ENCODE measurements around the gene PDLIM1. TPM values are rescaled to one million over a fixed set of nuclear protein-coding genes. Genes with fewer than 3 reads are reported as not detected.

Gene PDLIM1
- total and polyA plus RNA-seq, 9 of the 15 experiments (the other 6 are each of a cell fraction or from before 2014, with no cell fraction given): 19.8 to 164 (median 39.1) TPM

DNA sequence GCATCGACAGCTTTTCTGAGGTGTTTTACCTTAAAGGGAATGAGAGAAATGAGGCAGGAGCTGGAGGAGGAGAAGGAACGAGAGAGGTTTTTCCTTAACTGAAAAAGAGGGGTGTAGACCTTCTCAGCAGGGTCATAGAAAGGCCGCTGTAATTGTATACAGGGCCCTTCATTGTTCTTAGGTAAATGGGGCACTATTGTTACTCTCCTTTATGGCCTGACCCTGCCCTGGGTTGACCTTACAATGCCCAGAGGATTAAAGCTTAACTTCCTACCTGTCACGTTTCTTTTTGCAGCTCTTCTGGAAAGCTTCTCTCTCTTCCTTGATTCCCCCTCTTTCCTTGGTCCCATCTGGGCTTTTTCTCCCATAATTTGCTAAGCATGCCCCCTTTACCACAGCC lies 13.7 kb upstream of the PDLIM1 start:
- BruUV-seq (replicated peaks): no TSS peak
- no peak for ATAC-seq
- H3K27ac ChIP-seq (ENCODE audit: extremely low read depth, low read depth, low read length): no peak overlapping the region; the same call in 2 of the 3 replicates
- no peaks in the 10 kb centered on the region for H3K9me3 ChIP-seq (replicated peaks; ENCODE audit: control insufficient read depth, insufficient read depth, low read depth, low read length)
- H3K4me1 ChIP-seq (replicated peaks in 1 of 2; ENCODE audit: control insufficient read depth in 2 of 2, insufficient read depth in 2 of 2, low read length in 2 of 2): peaks cover 22 to 44% of the 10 kb centered on the region in 2 experiments
- H3K79me2 ChIP-seq (ENCODE audit: control insufficient read depth, insufficient read depth, low read length): no peaks in the 10 kb centered on the region
- WGBS (ENCODE audit: insufficient coverage, low coverage, missing lambda C conversion rate): 39% methylated on average over 4 of the region's 4 CpGs
- no peaks in the 10 kb centered on the region for H3K36me3 ChIP-seq (ENCODE audit: control insufficient read depth, insufficient read depth, low read length)
- in situ Hi-C loops (cut with MboI) (no loop called here), intact Hi-C loops (cut with micrococcal nuclease) (no loop called here)
- DNase-seq (ENCODE audit: extremely low read depth in 1 of 4, low spot score in 3 of 4): no peak
- no peaks in the 10 kb centered on the region for H3K27me3 ChIP-seq (ENCODE audit: control insufficient read depth in 2 of 2, insufficient read depth in 2 of 2, low read length in 2 of 2)
- peak overlapping the region; percentile 96 for H2AFZ ChIP-seq (ENCODE audit: low read depth, low read length)
- TF ChIP-seq HMGN3 (IDR thresholded peaks at IDR 0.05; ENCODE audit: borderline replicate concordance, extremely low read depth, insufficient read length, low read depth, low read length) (no peak), KDM1A (IDR thresholded peaks at IDR 0.05) (no peak), NFATC3 (IDR thresholded peaks at IDR 0.05) (no peak), HNRNPLL (IDR thresholded peaks at IDR 0.05; ENCODE audit: low read depth, low read length, poor library complexity, severe bottlenecking) (no peak), SMAD2 (IDR thresholded peaks at IDR 0.05; ENCODE audit: low read depth, low read length) (no peak), ZSCAN29 (IDR thresholded peaks at IDR 0.05) (no peak), MTA1 (IDR thresholded peaks at IDR 0.05; ENCODE audit: borderline replicate concordance) (no peak), XRCC3 (IDR thresholded peaks at IDR 0.05) (no peak), ZNF41 (CRISPR knock-in tag; conservative IDR thresholded peaks at IDR 0.05) (no peak), MEF2D (tag; conservative IDR thresholded peaks at IDR 0.05; ENCODE audit: low read depth) (no peak), TCF7 (IDR thresholded peaks at IDR 0.05; ENCODE audit: borderline replicate concordance) (no peak), MAFG (tag; conservative IDR thresholded peaks at IDR 0.05) (no peak), SIN3A (IDR thresholded peaks at IDR 0.05; ENCODE audit: borderline replicate concordance in 2 of 2, control insufficient read depth in 1 of 2, low read depth in 2 of 2, low read length in 2 of 2) (no peak), DNMT1 (IDR thresholded peaks at IDR 0.05) (no peak), NFIC (IDR thresholded peaks at IDR 0.05) (no peak), C11orf30 (IDR thresholded peaks at IDR 0.05; ENCODE audit: low read depth) (no peak)
- TF ChIP-seq, protein P1, sequence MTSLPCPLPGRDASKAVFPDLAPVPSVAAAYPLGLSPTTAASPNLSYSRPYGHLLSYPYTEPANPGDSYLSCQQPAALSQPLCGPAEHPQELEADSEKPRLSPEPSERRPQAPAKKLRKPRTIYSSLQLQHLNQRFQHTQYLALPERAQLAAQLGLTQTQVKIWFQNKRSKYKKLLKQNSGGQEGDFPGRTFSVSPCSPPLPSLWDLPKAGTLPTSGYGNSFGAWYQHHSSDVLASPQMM (CRISPR knock-in tag; IDR thresholded peaks at IDR 0.05): no peak
- TF ChIP-seq, protein P2, sequence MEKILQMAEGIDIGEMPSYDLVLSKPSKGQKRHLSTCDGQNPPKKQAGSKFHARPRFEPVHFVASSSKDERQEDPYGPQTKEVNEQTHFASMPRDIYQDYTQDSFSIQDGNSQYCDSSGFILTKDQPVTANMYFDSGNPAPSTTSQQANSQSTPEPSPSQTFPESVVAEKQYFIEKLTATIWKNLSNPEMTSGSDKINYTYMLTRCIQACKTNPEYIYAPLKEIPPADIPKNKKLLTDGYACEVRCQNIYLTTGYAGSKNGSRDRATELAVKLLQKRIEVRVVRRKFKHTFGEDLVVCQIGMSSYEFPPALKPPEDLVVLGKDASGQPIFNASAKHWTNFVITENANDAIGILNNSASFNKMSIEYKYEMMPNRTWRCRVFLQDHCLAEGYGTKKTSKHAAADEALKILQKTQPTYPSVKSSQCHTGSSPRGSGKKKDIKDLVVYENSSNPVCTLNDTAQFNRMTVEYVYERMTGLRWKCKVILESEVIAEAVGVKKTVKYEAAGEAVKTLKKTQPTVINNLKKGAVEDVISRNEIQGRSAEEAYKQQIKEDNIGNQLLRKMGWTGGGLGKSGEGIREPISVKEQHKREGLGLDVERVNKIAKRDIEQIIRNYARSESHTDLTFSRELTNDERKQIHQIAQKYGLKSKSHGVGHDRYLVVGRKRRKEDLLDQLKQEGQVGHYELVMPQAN (IDR thresholded peaks at IDR 0.05; ENCODE audit: borderline replicate concordance): no peak
- 0 out of 4 replicates have a peak overlapping the region, but pooled peaks of 1 of the 2 experiments have one; percentile 1 for H3K9ac ChIP-seq (ENCODE audit: insufficient read depth in 1 of 2, low read depth in 2 of 2, low read length in 2 of 2)
- POLR2A ChIA-PET: interaction anchor here (0.8 kb wide), 1 partner anchor 8 kb away, joined by 3 read pairs; no protein-coding TSS in a partner anchor
- no peaks in the 10 kb centered on the region for H4K20me1 ChIP-seq (replicated peaks; ENCODE audit: control insufficient read depth, insufficient read depth, low read length)
- FAIRE-seq: no peak
- 0 out of 2 replicates have a peak overlapping the region, but pooled peaks have one; percentile 66 for H3K4me2 ChIP-seq (ENCODE audit: insufficient read depth, low read length)
- H3K4me3 ChIP-seq: no peak overlapping the region
- CTCF ChIA-PET (ENCODE audit: low intra/inter-chr PET ratio): no interaction called here
- no peaks in the 10 kb centered on the region for H3K9me1 ChIP-seq (ENCODE audit: control insufficient read depth, insufficient read depth, low read length)

Data from K562 (cell line).